Measurements from ENCODE around the gene FGF18. TPM values are rescaled to one million over a fixed set of nuclear protein-coding genes. Genes with fewer than 3 reads are reported as not detected.

Gene FGF18
- total RNA-seq, 1 donor = under 0.01 TPM

- H3K27ac ChIP-seq (ENCODE audit: low read depth, low read length) = no peak overlapping the region
- H3K4me2 ChIP-seq (ENCODE audit: insufficient read depth, low read length) = no peak overlapping the region
- no peaks in the 10 kb centered on the region for H3K79me2 ChIP-seq (ENCODE audit: insufficient read depth, low read length)
- TF ChIP-seq CTCF (IDR thresholded peaks at IDR 0.05; ENCODE audit: extremely low read depth, low read depth, low read length) = no peak
- H3K36me3 ChIP-seq (ENCODE audit: insufficient read depth, low read length) = no peaks in the 10 kb centered on the region
- H2AFZ ChIP-seq (ENCODE audit: low read length) = no peak overlapping the region
- peak; percentile 44 for DNase-seq (ENCODE audit: insufficient read length, low spot score, missing footprints)
- no peaks in the 10 kb centered on the region for H3K27me3 ChIP-seq (ENCODE audit: insufficient read depth, low read length)
- H3K9me3 ChIP-seq (ENCODE audit: low read depth, low read length) = no peaks in the 10 kb centered on the region
- no peaks in the 10 kb centered on the region for H4K20me1 ChIP-seq (ENCODE audit: insufficient read depth, low read length)
- H3K4me3 ChIP-seq (ENCODE audit: insufficient read depth, low read length) = no peak overlapping the region
- H3K4me1 ChIP-seq (ENCODE audit: insufficient read depth, low read length) = no peaks in the 10 kb centered on the region
These were observed 16.5 kb downstream of the FGF18 start for GRCh38 chr5:171435908-171436307.

- DNase-seq (ENCODE audit: insufficient read length, low spot score, missing footprints) = no peak
- no peak overlapping the region for H2AFZ ChIP-seq (ENCODE audit: low read length)
- H3K79me2 ChIP-seq (ENCODE audit: insufficient read depth, low read length) = no peaks in the 10 kb centered on the region
- H3K4me2 ChIP-seq (ENCODE audit: insufficient read depth, low read length) = no peak overlapping the region
- H4K20me1 ChIP-seq (ENCODE audit: insufficient read depth, low read length) = no peaks in the 10 kb centered on the region
- H3K36me3 ChIP-seq (ENCODE audit: insufficient read depth, low read length) = no peaks in the 10 kb centered on the region
- H3K9me3 ChIP-seq (ENCODE audit: low read depth, low read length) = no peaks in the 10 kb centered on the region
- no peak for TF ChIP-seq CTCF (IDR thresholded peaks at IDR 0.05; ENCODE audit: extremely low read depth, low read depth, low read length)
- H3K4me1 ChIP-seq (ENCODE audit: insufficient read depth, low read length) = no peaks in the 10 kb centered on the region
- no peaks in the 10 kb centered on the region for H3K27me3 ChIP-seq (ENCODE audit: insufficient read depth, low read length)
- no peak overlapping the region for H3K27ac ChIP-seq (ENCODE audit: low read depth, low read length)
- no peak overlapping the region for H3K4me3 ChIP-seq (ENCODE audit: insufficient read depth, low read length)
These were observed 17.4 kb downstream of the FGF18 start for GRCh38 chr5:171436804-171437285.

GRCh38 chr5:171437286-171437821 is 17.9 kb downstream of the FGF18 start:
- no peak overlapping the region for H2AFZ ChIP-seq (ENCODE audit: low read length)

GRCh38 chr5:171438738-171439137 is 19.3 kb downstream of the FGF18 start:
- no peaks in the 10 kb centered on the region for H3K36me3 ChIP-seq (ENCODE audit: insufficient read depth, low read length)
- no peak for DNase-seq (ENCODE audit: insufficient read length, low spot score, missing footprints)

More at GRCh38 chr5:171437286-171437821, 17.9 kb downstream of the FGF18 start:
- no peak overlapping the region for H3K4me2 ChIP-seq (ENCODE audit: insufficient read depth, low read length)
- no peaks in the 10 kb centered on the region for H3K36me3 ChIP-seq (ENCODE audit: insufficient read depth, low read length)
- no peak overlapping the region for H3K4me3 ChIP-seq (ENCODE audit: insufficient read depth, low read length)
- no peaks in the 10 kb centered on the region for H3K27me3 ChIP-seq (ENCODE audit: insufficient read depth, low read length)
- TF ChIP-seq CTCF (IDR thresholded peaks at IDR 0.05; ENCODE audit: extremely low read depth, low read depth, low read length) = no peak
- peak; percentile 62 for DNase-seq (ENCODE audit: insufficient read length, low spot score, missing footprints)
- no peaks in the 10 kb centered on the region for H3K79me2 ChIP-seq (ENCODE audit: insufficient read depth, low read length)
- H4K20me1 ChIP-seq (ENCODE audit: insufficient read depth, low read length) = no peaks in the 10 kb centered on the region
- no peaks in the 10 kb centered on the region for H3K4me1 ChIP-seq (ENCODE audit: insufficient read depth, low read length)
- H3K27ac ChIP-seq (ENCODE audit: low read depth, low read length) = no peak overlapping the region
- H3K9me3 ChIP-seq (ENCODE audit: low read depth, low read length) = no peaks in the 10 kb centered on the region

More at GRCh38 chr5:171438738-171439137, 19.3 kb downstream of the FGF18 start:
- Histone ChIP-seq H3K27me3 (ENCODE audit: insufficient read depth, low read length) (no peaks in the 10 kb centered on the region), H3K4me3 (ENCODE audit: insufficient read depth, low read length) (no peak overlapping the region), H2AFZ (ENCODE audit: low read length) (no peak overlapping the region), H3K9me3 (ENCODE audit: low read depth, low read length) (no peaks in the 10 kb centered on the region), H3K4me1 (ENCODE audit: insufficient read depth, low read length) (no peaks in the 10 kb centered on the region), H3K27ac (ENCODE audit: low read depth, low read length) (no peak overlapping the region), H3K4me2 (ENCODE audit: insufficient read depth, low read length) (no peak overlapping the region), H4K20me1 (ENCODE audit: insufficient read depth, low read length) (no peaks in the 10 kb centered on the region), H3K79me2 (ENCODE audit: insufficient read depth, low read length) (no peaks in the 10 kb centered on the region)
- no peak for TF ChIP-seq CTCF (IDR thresholded peaks at IDR 0.05; ENCODE audit: extremely low read depth, low read depth, low read length)
